HG02798 (cell line): ENCODE measurements around the gene CNKSR1.
"Not testable (repeated sequence)": the region's sequence is repeated elsewhere in the genome, so short reads cannot be mapped to it uniquely, and the experiment has no call there.

Experiments
- ATAC-seq: cut with Tn5 transposase; IDR thresholded peaks from one replicate; pipeline ENCODE4 v1.9.1; 2021; ENCODE audit warnings: mild to moderate bottlenecking; ENCODE audit not compliant: unreplicated experiment, poor library complexity

CNKSR1 gene

GRCh38 chr1:26221094-26221493 lies 43.8 kb downstream of the CNKSR1 start:
- no peak for ATAC-seq

DNA sequence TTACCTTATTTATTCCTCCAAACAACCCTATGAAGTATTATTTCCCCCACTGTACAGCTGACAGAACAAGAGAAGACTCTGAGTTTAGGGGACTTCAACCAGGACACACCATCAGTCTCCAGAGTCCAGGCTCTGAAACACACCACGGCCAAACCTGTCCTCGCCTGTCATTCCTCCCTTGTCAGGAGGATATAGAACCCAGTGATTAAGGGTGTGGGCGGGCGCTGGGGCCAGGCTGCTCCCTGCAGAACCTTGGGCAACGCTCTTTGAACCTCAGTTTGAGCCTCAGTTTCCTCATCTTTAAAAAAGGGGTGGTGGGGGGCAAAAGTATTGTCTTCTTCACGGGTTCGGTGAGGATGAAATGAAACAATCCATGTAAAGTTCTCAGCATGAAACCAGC lies 47.3 kb downstream of the CNKSR1 start:
- no peak for ATAC-seq

DNA sequence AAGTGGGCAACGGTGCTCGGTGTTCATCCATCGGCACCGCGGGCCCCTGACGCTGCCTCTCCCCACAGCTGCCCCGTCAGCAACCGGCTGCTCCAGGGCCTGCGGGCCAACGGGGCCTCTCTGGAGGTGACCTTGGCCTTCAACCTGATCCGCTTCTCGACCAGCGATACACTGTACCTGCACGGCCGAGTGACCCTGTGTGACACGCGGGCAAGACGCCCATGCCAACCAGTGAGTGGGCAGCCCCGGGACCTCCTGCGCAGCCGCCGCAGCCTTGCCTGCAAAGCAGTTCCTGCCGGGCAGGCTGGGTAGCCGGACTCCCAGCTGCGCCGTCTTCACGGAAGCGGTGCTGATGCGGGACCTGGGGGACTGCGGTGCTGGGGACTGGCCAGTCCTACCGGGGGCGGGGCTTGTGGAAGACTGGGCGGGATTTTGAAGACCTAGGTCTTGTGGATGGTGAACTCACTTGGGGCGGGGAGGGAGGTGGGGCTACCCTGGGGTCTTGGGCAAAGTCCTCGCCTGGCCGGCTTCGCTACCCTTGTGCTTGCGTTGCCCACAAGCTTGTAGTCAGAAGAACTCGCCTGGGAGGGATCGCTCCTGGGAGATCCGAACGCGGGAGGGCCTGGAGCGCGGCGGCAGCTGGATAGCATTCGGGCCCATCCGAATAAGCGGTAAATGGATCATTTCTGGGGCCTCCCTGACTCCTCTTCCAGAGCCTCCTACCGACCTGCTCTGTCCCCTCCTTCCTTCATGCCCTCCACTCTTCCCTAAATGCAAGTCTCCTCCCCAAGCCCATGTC lies 47.9 kb downstream of the CNKSR1 start:
- no peak for ATAC-seq

DNA sequence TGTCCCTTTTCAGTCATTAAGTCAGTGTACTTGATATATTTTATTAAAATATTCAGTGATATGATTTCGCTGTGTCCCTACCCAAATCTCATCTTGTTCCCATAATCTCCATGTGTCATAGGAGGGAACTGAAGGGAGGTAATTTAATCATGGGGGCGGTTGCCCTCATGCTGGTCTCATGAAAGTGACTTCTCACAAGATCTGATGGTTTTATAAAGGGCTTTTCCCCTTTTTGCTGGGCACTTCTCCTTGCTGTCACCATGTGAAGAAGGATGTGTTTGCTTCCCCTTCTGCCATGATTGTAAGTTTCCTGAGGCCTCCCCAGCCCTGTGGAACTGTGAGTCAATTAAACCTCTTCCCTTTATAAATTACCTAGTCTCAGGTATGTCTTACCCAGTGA lies 53.4 kb downstream of the CNKSR1 start:
- ATAC-seq, result not testable (repeated sequence)

DNA sequence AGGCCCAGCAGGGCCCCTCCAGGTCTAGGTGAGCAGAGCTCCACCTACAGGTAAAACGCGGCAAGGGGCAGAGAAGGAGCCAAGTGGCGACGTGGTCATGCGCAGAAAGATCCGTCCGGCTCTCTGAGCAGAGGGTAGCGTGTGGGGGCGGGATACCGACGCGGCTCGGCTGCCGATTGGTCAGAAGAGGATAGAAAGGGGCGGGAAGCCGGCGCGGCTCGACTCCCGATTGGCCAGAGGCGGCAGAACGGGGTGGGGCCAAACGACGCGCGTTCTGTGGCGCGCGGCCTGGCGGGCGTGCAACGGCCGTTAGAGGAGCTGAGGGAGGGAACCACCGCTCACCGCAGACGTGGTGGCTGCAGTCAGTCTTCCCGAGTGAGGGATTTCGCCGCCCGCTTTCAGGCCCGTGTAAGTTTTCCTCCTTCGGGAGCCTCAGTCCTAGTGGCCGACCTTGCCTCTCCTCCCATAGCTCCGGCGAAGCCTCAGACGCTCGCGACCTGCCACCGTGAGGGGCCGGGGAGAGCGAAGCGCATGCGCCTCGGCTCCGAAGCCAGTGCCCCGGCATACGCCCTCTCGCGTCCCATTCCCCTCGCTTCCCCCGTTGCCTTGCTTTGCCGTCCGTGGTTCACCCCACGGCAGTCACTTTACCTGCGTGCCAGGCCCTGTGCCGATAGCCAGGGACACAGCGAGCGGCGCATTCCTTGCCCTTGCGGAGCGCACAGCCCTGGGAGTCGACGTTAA lies 56.8 kb downstream of the CNKSR1 start, which contains the start of gene CEP85:
Gene CEP85, plus strand, starts transcription at position 298 of the 741 bp plus-strand sequence. CDS start 5,584 bp downstream, outside the sequence.
- peak; percentile 94 for ATAC-seq

DNA sequence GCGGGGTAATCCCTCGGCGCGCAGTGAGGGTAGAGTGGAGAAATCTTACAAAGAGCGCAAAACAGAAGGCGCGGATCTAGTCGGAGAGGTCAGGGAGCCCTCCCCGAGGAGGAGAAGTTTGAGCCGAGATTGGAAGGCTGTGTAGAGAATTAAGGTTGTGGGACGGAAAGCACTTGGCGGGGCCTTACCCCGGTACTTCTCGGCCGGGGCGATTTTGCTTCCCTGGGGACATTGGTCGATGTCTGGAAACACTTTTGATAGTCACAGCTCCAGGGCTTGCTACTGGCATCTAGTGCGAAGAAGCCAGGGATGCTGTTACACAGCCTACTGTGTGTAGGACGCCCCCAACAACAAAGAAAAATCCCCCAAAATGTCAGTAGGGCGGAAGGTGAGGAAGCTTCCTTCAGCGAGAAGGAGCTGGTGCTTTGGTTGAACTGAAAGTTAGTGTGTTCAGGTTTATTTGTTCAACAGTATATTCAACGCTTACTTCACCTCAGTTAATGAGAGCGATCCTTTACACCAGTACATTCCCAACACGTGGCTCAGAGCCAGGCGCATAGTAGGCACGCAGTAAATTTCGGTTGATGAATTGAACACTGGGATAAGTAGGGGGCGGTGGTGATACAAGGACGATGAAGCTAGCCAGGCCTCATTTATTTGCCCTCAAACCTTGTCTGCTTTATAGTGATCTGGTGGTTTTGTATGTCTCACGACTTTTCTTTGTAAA lies 57.5 kb downstream of the CNKSR1 start:
- no peak for ATAC-seq

DNA sequence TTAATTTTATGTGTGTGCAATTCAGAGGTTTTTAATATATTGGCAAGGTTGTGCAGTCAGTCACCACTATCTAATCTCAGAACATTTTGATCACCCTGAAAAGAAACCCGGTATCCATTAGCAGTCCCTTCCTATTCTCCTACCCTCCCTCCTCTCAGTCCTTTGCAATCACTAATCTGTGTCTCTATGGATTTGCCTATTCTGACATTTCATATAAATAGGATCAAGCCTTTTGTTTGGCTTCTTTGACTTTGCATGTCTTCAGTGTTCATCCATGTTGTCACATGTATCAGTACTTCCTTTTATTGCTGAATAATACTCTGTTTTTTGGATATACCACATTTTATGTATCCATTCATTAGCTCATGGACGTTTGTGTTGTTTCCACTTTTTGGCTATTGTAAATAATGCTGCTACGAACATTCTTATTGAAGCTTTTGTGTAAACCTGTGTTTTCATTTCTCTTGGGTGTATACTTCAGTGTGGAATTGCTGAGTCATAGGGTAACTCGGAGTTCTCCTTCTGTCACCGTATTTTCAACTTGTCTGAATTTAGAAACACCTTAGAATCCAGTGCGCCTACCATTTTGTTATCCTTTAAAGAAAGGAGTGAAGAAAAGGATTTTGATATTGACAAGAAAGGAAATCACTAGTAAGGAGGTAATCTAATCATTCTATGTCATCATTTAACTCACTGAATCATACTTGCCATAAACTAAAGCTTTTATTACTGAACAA lies 60.1 kb downstream of the CNKSR1 start:
- no peak for ATAC-seq
